ENCODE results near the gene TMEM244. TPM values are rescaled to one million over a fixed set of nuclear protein-coding genes. Genes with fewer than 3 reads are reported as not detected.

TMEM244 gene
- total RNA-seq, 1 experiment from 2014 or later = not detected

GRCh38 chr6:129786548-129786947 is 74.6 kb downstream of the TMEM244 start:
- CTCF ChIA-PET = interaction anchor here (4.6 kb wide), 1 partner anchor 12 kb away, joined by 27 read pairs; no protein-coding TSS in a partner anchor
- no peaks in the 10 kb centered on the region for H3K9me3 Mint-ChIP-seq

GRCh38 chr6:129785756-129786135 is 75.4 kb downstream of the TMEM244 start:
- ATAC-seq (no peak), DNase-seq (ENCODE audit: low spot score) (no peak)
- POLR2A ChIA-PET = no interaction called here
- Mint-ChIP-seq H3K9me3 (no peaks in the 10 kb centered on the region), H3K27ac (no peak overlapping the region), H3K36me3 (no peaks in the 10 kb centered on the region), H3K27me3 (ENCODE audit: low read depth) (no peaks in the 10 kb centered on the region), H3K4me3 (no peak overlapping the region), H3K4me1 (peaks cover 4% of the 10 kb centered on the region; the same call in 1 of the 2 replicates)
- CTCF ChIA-PET = interaction anchor here (4.6 kb wide), 1 partner anchor 11 kb away, joined by 27 read pairs; no protein-coding TSS in a partner anchor
- TF ChIP-seq ZNF263 (CRISPR knock-in tag; IDR thresholded peaks at IDR 0.05; ENCODE audit: low read depth) = no peak
- no peak for TF ChIP-seq IRF2 (CRISPR knock-in tag; IDR thresholded peaks at IDR 0.05; ENCODE audit: borderline replicate concordance, low read depth)
- TF ChIP-seq CTCF (IDR thresholded peaks at IDR 0.05) = no peak
- no peak for TF ChIP-seq USF2 (CRISPR knock-in tag; IDR thresholded peaks at IDR 0.05)
- no peak for TF ChIP-seq CREM (CRISPR knock-in tag; IDR thresholded peaks at IDR 0.05)
- TF ChIP-seq NR1H2 (CRISPR knock-in tag; IDR thresholded peaks at IDR 0.05) = no peak

More at GRCh38 chr6:129786548-129786947, 74.6 kb downstream of the TMEM244 start:
- H3K4me3 Mint-ChIP-seq = no peak overlapping the region
- H3K36me3 Mint-ChIP-seq = no peaks in the 10 kb centered on the region
- H3K27me3 Mint-ChIP-seq (ENCODE audit: low read depth) = no peaks in the 10 kb centered on the region
- no peak for TF ChIP-seq IRF2 (CRISPR knock-in tag; IDR thresholded peaks at IDR 0.05; ENCODE audit: borderline replicate concordance, low read depth)
- TF ChIP-seq GABPB1 (CRISPR knock-in tag; IDR thresholded peaks at IDR 0.05) = no peak
- TF ChIP-seq FOXJ3 (CRISPR knock-in tag; IDR thresholded peaks at IDR 0.05; ENCODE audit: borderline replicate concordance) = no peak
- TF ChIP-seq RELA (CRISPR knock-in tag; IDR thresholded peaks at IDR 0.05; ENCODE audit: borderline replicate concordance) = no peak
- no peak for TF ChIP-seq TCF7 (CRISPR knock-in tag; IDR thresholded peaks at IDR 0.05; ENCODE audit: low read depth)
- no peak for TF ChIP-seq FOXP1 (CRISPR knock-in tag; IDR thresholded peaks at IDR 0.05; ENCODE audit: borderline replicate concordance)
- no peak for TF ChIP-seq NR2C2 (CRISPR knock-in tag; IDR thresholded peaks at IDR 0.05)
- no peak for TF ChIP-seq ZNF138 (CRISPR knock-in tag; conservative IDR thresholded peaks at IDR 0.05)
- no peak for TF ChIP-seq E2F4 (CRISPR knock-in tag; IDR thresholded peaks at IDR 0.05; ENCODE audit: borderline replicate concordance, low read depth)
- peaks cover 4% of the 10 kb centered on the region; the same call in 1 of the 2 replicates for H3K4me1 Mint-ChIP-seq
- POLR2A ChIA-PET = no interaction called here
- no peak overlapping the region for H3K27ac Mint-ChIP-seq
- no peak for ATAC-seq
- DNase-seq (ENCODE audit: low spot score) = no peak

- Mint-ChIP-seq H3K27ac (no peak overlapping the region), H3K36me3 (no peaks in the 10 kb centered on the region), H3K27me3 (ENCODE audit: low read depth) (no peaks in the 10 kb centered on the region), H3K4me1 (peaks cover 4% of the 10 kb centered on the region; the same call in 1 of the 2 replicates), H3K9me3 (no peaks in the 10 kb centered on the region), H3K4me3 (no peak overlapping the region)
- ChIA-PET CTCF (interaction anchor here (4.6 kb wide), 1 partner anchor 10 kb away, joined by 27 read pairs; no protein-coding TSS in a partner anchor), POLR2A (no interaction called here)
- no peak for ATAC-seq
- no peak for DNase-seq (ENCODE audit: low spot score)
- TF ChIP-seq ZNF232 (CRISPR knock-in tag; IDR thresholded peaks at IDR 0.05) = no peak
- no peak for TF ChIP-seq RELA (CRISPR knock-in tag; IDR thresholded peaks at IDR 0.05; ENCODE audit: borderline replicate concordance)
- no peak for TF ChIP-seq HMGXB4 (CRISPR knock-in tag; IDR thresholded peaks at IDR 0.05)
- no peak for TF ChIP-seq PRDM15 (CRISPR knock-in tag; IDR thresholded peaks at IDR 0.05)
- TF ChIP-seq MXD4 (CRISPR knock-in tag; IDR thresholded peaks at IDR 0.05; ENCODE audit: borderline replicate concordance) = no peak
- no peak for TF ChIP-seq EMX1 (CRISPR knock-in tag; IDR thresholded peaks at IDR 0.05)
- TF ChIP-seq NFATC4 (CRISPR knock-in tag; IDR thresholded peaks at IDR 0.05) = no peak
- no peak for TF ChIP-seq E2F5 (CRISPR knock-in tag; IDR thresholded peaks at IDR 0.05)
These were observed 75.9 kb downstream of the TMEM244 start for GRCh38 chr6:129785047-129785755.
